A549 (cell line): ENCODE results near the gene PIK3R4.

Source experiments
- CEBPB ChIP-seq, 2 experiments: fragments of >200 bp in 1 of 2; sonication (Bioruptor Twin) in 1 of 2; formaldehyde crosslinking in 1 of 2; IDR thresholded peaks; 2 replicates each; pipeline ENCODE4 v1.6.1; 2012 to 2016
- CTCF ChIP-seq: fragments of >200 bp; sonication (Bioruptor Twin); formaldehyde crosslinking; IDR thresholded peaks from 3 replicates; pipeline ENCODE4 v1.5.1; 2016
- EP300 ChIP-seq, 2 experiments: fragments of >200 bp; sonication (Bioruptor Twin); formaldehyde crosslinking; IDR thresholded peaks; 2 replicates in 1 of 2; 3 replicates in 1 of 2; pipeline ENCODE4 v1.6.1; 2016 to 2017
- ESRRA ChIP-seq: fragments of 150-350 bp; IDR thresholded peaks from 2 replicates; pipeline ENCODE4 v1.6.1; 2014; ENCODE audit warnings: mild to moderate bottlenecking, low read length, borderline replicate concordance
- FOSL2 ChIP-seq, 2 experiments: fragments of 450-650 bp in 1 of 2; fragments of >200 bp in 1 of 2; sonication (Bioruptor Twin) in 1 of 2; formaldehyde crosslinking; IDR thresholded peaks; 2 replicates each; pipeline versions ENCODE4 v1.5.0 to v1.6.1; 2016 to 2020; ENCODE audit warnings: mild to moderate bottlenecking in 1 of 2, moderate library complexity in 1 of 2
- HOXA7 ChIP-seq: fragments of 250-450 bp; sonication (Bioruptor Pico); IDR thresholded peaks from 2 replicates; pipeline ENCODE4 v1.5.0; 2020; ENCODE audit warnings: mild to moderate bottlenecking, moderate library complexity
- POLR2A ChIP-seq: IDR thresholded peaks from 2 replicates; pipeline ENCODE4 v1.6.1; 2012; ENCODE audit warnings: mild to moderate bottlenecking, low read length
- RAD21 ChIP-seq, 2 experiments: fragments of >200 bp in 1 of 2; sonication (Bioruptor Twin) in 1 of 2; formaldehyde crosslinking in 1 of 2; IDR thresholded peaks in 1 of 2; conservative IDR thresholded peaks in 1 of 2; 2 replicates in 1 of 2; 3 replicates in 1 of 2; pipeline ENCODE4 v1.6.1; 2012 to 2018; ENCODE audit warnings: inconsistent platforms in 1 of 2
- SMC3 ChIP-seq: fragments of >200 bp; sonication (Bioruptor Twin); formaldehyde crosslinking; IDR thresholded peaks from 3 replicates; pipeline ENCODE4 v1.6.1; 2018; ENCODE audit warnings: inconsistent platforms

GRCh38 chr3:130761730-130762311, 15.2 kb upstream of the PIK3R4 start:
- TF ChIP-seq FOSL2 (IDR thresholded peaks at IDR 0.05) = no peak
- TF ChIP-seq FOSL2 (CRISPR knock-in tag; IDR thresholded peaks at IDR 0.05) = no peak
- TF ChIP-seq ESRRA = no peak
- no peak for TF ChIP-seq RAD21 (conservative IDR thresholded peaks at IDR 0.05 in 1 of 2, IDR thresholded peaks at IDR 0.05 in 1 of 2)
- no peak for TF ChIP-seq CEBPB (IDR thresholded peaks at IDR 0.05)
- TF ChIP-seq EP300 (IDR thresholded peaks at IDR 0.05) = no peak
- no peak for TF ChIP-seq SMC3
- TF ChIP-seq HOXA7 (CRISPR knock-in tag) = no peak
- TF ChIP-seq CTCF = no peak
- no peak for TF ChIP-seq POLR2A
